ENCODE measurements around the gene ATXN3L. TPM values are rescaled to one million over a fixed set of nuclear protein-coding genes. Genes with fewer than 3 reads are reported as not detected.

ATXN3L gene
- total and polyA plus RNA-seq, 10 of the 15 experiments (the other 5 are each of a cell fraction or from before 2014, with no cell fraction given), result not detected

DNA sequence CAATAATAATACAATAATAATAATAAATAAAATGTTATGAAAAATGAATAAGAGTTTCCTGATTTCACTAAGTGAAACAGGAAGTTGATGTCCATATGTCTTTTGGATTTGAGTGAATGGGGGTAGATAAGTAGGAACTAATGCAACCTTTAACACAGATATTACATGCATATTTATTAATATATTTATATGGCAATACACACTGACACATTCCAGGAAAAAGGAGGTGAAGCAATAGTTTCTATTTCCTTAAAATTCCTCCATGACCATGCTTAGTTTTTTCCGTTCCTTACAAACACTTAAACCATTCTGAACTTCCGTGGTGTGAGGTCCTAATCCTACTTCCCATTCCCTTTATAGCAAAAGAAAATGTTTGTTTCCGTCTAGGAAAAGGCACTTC is 48.3 kb downstream of the ATXN3L start:
- ChIA-PET SMC1A (ENCODE audit: uncharacterized antibody, unreplicated experiment) (interaction anchor here (1.0 to 2.6 kb wide), 4 partner anchors 17 to 207 kb away, joined by 3 to 16 read pairs (median 6); no protein-coding TSS in a partner anchor), POLR2A (no interaction called here), RAD21 (ENCODE audit: unreplicated experiment) (no interaction called here), CTCF (interaction anchor here (0.9 to 1.6 kb wide), 2 partner anchors 11 to 217 kb away, joined by 4 to 5 read pairs; no protein-coding TSS in a partner anchor)
- Histone ChIP-seq H4K20me1 (ENCODE audit: control insufficient read depth, insufficient read depth) (no peaks in the 10 kb centered on the region), H3K4me1 (ENCODE audit: control insufficient read depth, insufficient read depth, low read length) (no peaks in the 10 kb centered on the region), H3K27me3 (replicated peaks in 1 of 2; ENCODE audit: control insufficient read depth in 2 of 2, insufficient read depth in 2 of 2, low read length in 1 of 2) (no peaks in the 10 kb centered on the region), H2AFZ (ENCODE audit: control insufficient read depth, low read depth, low read length) (no peak overlapping the region), H3K79me2 (ENCODE audit: control insufficient read depth, insufficient read depth, low read length) (no peaks in the 10 kb centered on the region), H3K9me3 (replicated peaks; ENCODE audit: control insufficient read depth, insufficient read depth, low read length) (no peaks in the 10 kb centered on the region), H3K27ac (ENCODE audit: control insufficient read depth, insufficient read depth) (no peak overlapping the region), H3K4me2 (ENCODE audit: control insufficient read depth, insufficient read depth) (no peak overlapping the region), H3K9ac (ENCODE audit: control insufficient read depth, insufficient read depth, low read length) (no peak overlapping the region), H3K36me3 (ENCODE audit: control insufficient read depth in 2 of 2, insufficient read depth in 2 of 2, low read length in 1 of 2) (no peaks in the 10 kb centered on the region), H3K4me3 (no peak overlapping the region)
- FAIRE-seq (no peak), DNase-seq (ENCODE audit: low read depth, low spot score) (no peak), ATAC-seq (no peak)
- 61% methylated on average over 3 of the region's 3 CpGs for WGBS (ENCODE audit: insufficient coverage, insufficient replicate concordance, low lambda C conversion rate, missing lambda C conversion rate)
- intact Hi-C loops (cut with micrococcal nuclease; ENCODE audit: unreplicated experiment), result no loop called here
- in situ Hi-C loops (cut with MboI), result no loop called here
- BruUV-seq (replicated peaks), result no TSS peak
- TF ChIP-seq, protein P1, sequence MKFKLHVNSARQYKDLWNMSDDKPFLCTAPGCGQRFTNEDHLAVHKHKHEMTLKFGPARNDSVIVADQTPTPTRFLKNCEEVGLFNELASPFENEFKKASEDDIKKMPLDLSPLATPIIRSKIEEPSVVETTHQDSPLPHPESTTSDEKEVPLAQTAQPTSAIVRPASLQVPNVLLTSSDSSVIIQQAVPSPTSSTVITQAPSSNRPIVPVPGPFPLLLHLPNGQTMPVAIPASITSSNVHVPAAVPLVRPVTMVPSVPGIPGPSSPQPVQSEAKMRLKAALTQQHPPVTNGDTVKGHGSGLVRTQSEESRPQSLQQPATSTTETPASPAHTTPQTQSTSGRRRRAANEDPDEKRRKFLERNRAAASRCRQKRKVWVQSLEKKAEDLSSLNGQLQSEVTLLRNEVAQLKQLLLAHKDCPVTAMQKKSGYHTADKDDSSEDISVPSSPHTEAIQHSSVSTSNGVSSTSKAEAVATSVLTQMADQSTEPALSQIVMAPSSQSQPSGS (IDR thresholded peaks at IDR 0.05; ENCODE audit: low read length), result no peak
- TF ChIP-seq SMC3 (IDR thresholded peaks at IDR 0.05; ENCODE audit: borderline replicate concordance, low read length), result no peak
- TF ChIP-seq, protein P2, sequence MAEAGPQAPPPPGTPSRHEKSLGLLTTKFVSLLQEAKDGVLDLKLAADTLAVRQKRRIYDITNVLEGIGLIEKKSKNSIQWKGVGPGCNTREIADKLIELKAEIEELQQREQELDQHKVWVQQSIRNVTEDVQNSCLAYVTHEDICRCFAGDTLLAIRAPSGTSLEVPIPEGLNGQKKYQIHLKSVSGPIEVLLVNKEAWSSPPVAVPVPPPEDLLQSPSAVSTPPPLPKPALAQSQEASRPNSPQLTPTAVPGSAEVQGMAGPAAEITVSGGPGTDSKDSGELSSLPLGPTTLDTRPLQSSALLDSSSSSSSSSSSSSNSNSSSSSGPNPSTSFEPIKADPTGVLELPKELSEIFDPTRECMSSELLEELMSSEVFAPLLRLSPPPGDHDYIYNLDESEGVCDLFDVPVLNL (IDR thresholded peaks at IDR 0.05; ENCODE audit: low read depth, low read length), result no peak
- TF ChIP-seq DPF2 (IDR thresholded peaks at IDR 0.05), result no peak
- TF ChIP-seq, protein P3, sequence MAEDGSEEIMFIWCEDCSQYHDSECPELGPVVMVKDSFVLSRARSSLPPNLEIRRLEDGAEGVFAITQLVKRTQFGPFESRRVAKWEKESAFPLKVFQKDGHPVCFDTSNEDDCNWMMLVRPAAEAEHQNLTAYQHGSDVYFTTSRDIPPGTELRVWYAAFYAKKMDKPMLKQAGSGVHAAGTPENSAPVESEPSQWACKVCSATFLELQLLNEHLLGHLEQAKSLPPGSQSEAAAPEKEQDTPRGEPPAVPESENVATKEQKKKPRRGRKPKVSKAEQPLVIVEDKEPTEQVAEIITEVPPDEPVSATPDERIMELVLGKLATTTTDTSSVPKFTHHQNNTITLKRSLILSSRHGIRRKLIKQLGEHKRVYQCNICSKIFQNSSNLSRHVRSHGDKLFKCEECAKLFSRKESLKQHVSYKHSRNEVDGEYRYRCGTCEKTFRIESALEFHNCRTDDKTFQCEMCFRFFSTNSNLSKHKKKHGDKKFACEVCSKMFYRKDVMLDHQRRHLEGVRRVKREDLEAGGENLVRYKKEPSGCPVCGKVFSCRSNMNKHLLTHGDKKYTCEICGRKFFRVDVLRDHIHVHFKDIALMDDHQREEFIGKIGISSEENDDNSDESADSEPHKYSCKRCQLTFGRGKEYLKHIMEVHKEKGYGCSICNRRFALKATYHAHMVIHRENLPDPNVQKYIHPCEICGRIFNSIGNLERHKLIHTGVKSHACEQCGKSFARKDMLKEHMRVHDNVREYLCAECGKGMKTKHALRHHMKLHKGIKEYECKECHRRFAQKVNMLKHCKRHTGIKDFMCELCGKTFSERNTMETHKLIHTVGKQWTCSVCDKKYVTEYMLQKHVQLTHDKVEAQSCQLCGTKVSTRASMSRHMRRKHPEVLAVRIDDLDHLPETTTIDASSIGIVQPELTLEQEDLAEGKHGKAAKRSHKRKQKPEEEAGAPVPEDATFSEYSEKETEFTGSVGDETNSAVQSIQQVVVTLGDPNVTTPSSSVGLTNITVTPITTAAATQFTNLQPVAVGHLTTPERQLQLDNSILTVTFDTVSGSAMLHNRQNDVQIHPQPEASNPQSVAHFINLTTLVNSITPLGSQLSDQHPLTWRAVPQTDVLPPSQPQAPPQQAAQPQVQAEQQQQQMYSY (CRISPR knock-in tag; IDR thresholded peaks at IDR 0.05), result no peak
- no peak for TF ChIP-seq PAX8 (IDR thresholded peaks at IDR 0.05)
- no peak for TF ChIP-seq SREBF1 (IDR thresholded peaks at IDR 0.05; ENCODE audit: low read length)
- TF ChIP-seq TCF12 (IDR thresholded peaks at IDR 0.05; ENCODE audit: low read depth, low read length), result no peak
- TF ChIP-seq SPI1 (IDR thresholded peaks at IDR 0.05; ENCODE audit: borderline replicate concordance, insufficient read depth, low read depth, low read length), result no peak
- no peak for TF ChIP-seq POLR2AphosphoS5 (IDR thresholded peaks at IDR 0.05; ENCODE audit: low read length)
- TF ChIP-seq, protein P4, sequence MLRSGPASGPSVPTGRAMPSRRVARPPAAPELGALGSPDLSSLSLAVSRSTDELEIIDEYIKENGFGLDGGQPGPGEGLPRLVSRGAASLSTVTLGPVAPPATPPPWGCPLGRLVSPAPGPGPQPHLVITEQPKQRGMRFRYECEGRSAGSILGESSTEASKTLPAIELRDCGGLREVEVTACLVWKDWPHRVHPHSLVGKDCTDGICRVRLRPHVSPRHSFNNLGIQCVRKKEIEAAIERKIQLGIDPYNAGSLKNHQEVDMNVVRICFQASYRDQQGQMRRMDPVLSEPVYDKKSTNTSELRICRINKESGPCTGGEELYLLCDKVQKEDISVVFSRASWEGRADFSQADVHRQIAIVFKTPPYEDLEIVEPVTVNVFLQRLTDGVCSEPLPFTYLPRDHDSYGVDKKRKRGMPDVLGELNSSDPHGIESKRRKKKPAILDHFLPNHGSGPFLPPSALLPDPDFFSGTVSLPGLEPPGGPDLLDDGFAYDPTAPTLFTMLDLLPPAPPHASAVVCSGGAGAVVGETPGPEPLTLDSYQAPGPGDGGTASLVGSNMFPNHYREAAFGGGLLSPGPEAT (IDR thresholded peaks at IDR 0.05; ENCODE audit: low read depth), result no peak
- no peak for TF ChIP-seq BHLHE40 (IDR thresholded peaks at IDR 0.05; ENCODE audit: borderline replicate concordance in 1 of 2, low read depth in 2 of 2, low read length in 1 of 2)
- no peak for TF ChIP-seq ZNF622 (IDR thresholded peaks at IDR 0.05)
- TF ChIP-seq SIN3A (IDR thresholded peaks at IDR 0.05; ENCODE audit: low read depth, low read length), result no peak
- no peak for TF ChIP-seq SUZ12 (IDR thresholded peaks at IDR 0.05; ENCODE audit: unreplicated experiment)
- no peak for TF ChIP-seq CREB1 (IDR thresholded peaks at IDR 0.05; ENCODE audit: low read depth)
